ENCODE results near the gene TMEM250.

GRCh38 chr9:136092741-136093140, 25.9 kb downstream of the TMEM250 start:
- TF ChIP-seq CTCF (IDR thresholded peaks at IDR 0.05) (no peak), POLR2A (IDR thresholded peaks at IDR 0.05) (no peak)
